ENCODE data around the gene ASB1. TPM values are rescaled to one million over a fixed set of nuclear protein-coding genes. Genes with fewer than 3 reads are reported as not detected.

ASB1 gene
- total and polyA plus RNA-seq, 2 of the 13 experiments (the other 11 are each of a cell fraction or from before 2014, with no cell fraction given) = 48.6 to 49.2 TPM

DNA sequence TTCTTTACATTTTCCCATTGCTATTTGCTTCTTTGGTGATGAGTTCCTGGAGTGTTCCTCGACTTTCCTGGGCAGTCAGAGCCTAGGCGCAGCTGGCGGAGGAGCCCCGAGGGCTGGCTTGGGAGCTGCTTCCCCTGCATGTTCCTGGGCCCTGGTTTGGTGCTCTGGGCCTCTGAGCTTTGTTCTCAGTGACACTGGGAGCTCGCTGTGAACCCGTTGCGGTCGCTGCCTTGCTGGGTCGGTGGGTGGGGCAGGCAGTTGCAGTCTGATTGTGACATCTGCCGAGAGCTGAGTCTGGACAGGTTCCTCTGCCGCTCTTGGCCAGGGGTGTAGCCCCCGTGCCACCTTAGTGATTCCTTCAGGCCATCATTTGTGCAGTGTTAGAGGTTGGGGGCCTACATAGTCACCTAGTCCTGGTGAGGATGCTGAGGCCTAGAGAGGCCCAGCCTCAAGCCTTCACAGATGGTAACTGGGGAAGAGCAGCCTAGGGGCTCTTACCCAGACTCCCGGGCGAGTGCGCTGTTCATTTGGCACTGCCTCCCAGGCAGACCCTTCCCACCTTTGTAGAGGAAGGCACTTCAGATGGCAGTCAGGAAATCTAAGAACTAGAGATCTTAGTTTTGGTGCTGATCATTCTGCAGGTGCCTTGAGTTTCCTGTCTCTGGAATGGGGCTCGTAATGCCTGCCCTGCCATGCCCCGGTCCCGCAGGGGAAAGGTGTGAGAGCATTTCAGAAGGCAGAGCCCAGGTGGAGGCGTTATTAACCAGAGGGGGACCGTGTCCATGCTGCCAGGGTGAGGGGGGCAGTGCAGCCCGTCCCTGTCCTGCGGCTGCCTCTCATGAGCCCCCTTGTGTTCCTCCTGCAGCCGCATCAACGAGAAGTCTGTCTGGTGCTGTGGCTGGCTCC, 8.4 kb downstream of the ASB1 start (continued):
- TF ChIP-seq TCF12 (IDR thresholded peaks at IDR 0.05) (no peak), TCF12 (CRISPR knock-in tag; IDR thresholded peaks at IDR 0.05) (no peak), ZNF20 (CRISPR knock-in tag; IDR thresholded peaks at IDR 0.05) (no peak), SAP130 (CRISPR knock-in tag; IDR thresholded peaks at IDR 0.05; ENCODE audit: low read depth) (peak; percentile 74), CBFB (CRISPR knock-in tag; IDR thresholded peaks at IDR 0.05) (no peak), ARID2 (CRISPR knock-in tag; IDR thresholded peaks at IDR 0.05; ENCODE audit: borderline replicate concordance) (no peak; the same call in 1 of the 2 replicates), SPEN (CRISPR knock-in tag; IDR thresholded peaks at IDR 0.05; ENCODE audit: low read depth) (0 out of 2 replicates have a peak, but pooled peaks have one; percentile 34), ELF3 (CRISPR knock-in tag; IDR thresholded peaks at IDR 0.05) (peak; percentile 25; the same call in 1 of the 2 replicates)
- TF ChIP-seq, protein P1, sequence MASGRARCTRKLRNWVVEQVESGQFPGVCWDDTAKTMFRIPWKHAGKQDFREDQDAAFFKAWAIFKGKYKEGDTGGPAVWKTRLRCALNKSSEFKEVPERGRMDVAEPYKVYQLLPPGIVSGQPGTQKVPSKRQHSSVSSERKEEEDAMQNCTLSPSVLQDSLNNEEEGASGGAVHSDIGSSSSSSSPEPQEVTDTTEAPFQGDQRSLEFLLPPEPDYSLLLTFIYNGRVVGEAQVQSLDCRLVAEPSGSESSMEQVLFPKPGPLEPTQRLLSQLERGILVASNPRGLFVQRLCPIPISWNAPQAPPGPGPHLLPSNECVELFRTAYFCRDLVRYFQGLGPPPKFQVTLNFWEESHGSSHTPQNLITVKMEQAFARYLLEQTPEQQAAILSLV (CRISPR knock-in tag; IDR thresholded peaks at IDR 0.05; ENCODE audit: borderline replicate concordance) = peak; percentile 58; the same call in 1 of the 2 replicates
- TF ChIP-seq, protein P2, sequence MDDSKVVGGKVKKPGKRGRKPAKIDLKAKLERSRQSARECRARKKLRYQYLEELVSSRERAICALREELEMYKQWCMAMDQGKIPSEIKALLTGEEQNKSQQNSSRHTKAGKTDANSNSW (CRISPR knock-in tag; IDR thresholded peaks at IDR 0.05; ENCODE audit: borderline replicate concordance) = no peak

- Histone ChIP-seq H3K36me3 (replicated peaks in 1 of 2; ENCODE audit: control insufficient read depth in 1 of 2, insufficient read depth in 2 of 2, low read length in 2 of 2) (peaks cover 31 to 73% of the 10 kb centered on the region in 2 experiments), H4K20me1 (ENCODE audit: insufficient read depth, low read length) (peaks cover 12% of the 10 kb centered on the region), H3K79me2 (ENCODE audit: insufficient read depth, low read length) (peaks cover 90% of the 10 kb centered on the region), H3K4me1 (ENCODE audit: insufficient read depth, low read length) (peaks cover 67% of the 10 kb centered on the region), H3K27me3 (ENCODE audit: control insufficient read depth in 1 of 2, insufficient read depth in 2 of 2, low read length in 2 of 2) (no peaks in the 10 kb centered on the region), H3K9ac (ENCODE audit: insufficient read depth, low read depth, low read length) (no peak overlapping the region), H3K9me3 (ENCODE audit: low read length) (no peaks in the 10 kb centered on the region), H2AFZ (ENCODE audit: low read length) (no peak overlapping the region), H3K27ac (ENCODE audit: extremely low read length, insufficient read depth, low read length) (peak overlapping the region; percentile 65), H3K4me2 (ENCODE audit: low read depth, low read length) (no peak overlapping the region), H3K4me3 (replicated peaks in 1 of 3; ENCODE audit: insufficient read depth in 1 of 3, low read depth in 2 of 3, low read length in 3 of 3) (no peak overlapping the region)
- WGBS (ENCODE audit: low lambda C conversion rate) = 97% methylated on average over 20 of the region's 20 CpGs
- no peak for FAIRE-seq
- intact Hi-C loops (cut with micrococcal nuclease; ENCODE audit: unreplicated experiment) (loop anchor here (2.0 kb wide), 1 partner anchor 65 kb away; no protein-coding TSS in a partner anchor), in situ Hi-C loops (cut with HindIII; ENCODE audit: extremely low pct_ligation_motif_present, low pct_unique_long_range_greater_than_20kb) (no loop called here)
- CTCF ChIA-PET (ENCODE audit: low intra/inter-chr PET ratio, low total read pairs) = no interaction called here
- DNase-seq (ENCODE audit: low spot score) = no peak
- POLR2A ChIA-PET = interaction anchor here (2.1 kb wide), 1 partner anchor 14 kb away, joined by 5 read pairs; no protein-coding TSS in a partner anchor
- BruUV-seq (replicated peaks) = no TSS peak
- no peak for ATAC-seq
- TF ChIP-seq PTBP1 (IDR thresholded peaks at IDR 0.05; ENCODE audit: low read depth, low read length, poor library complexity, severe bottlenecking) (no peak), EHMT2 (IDR thresholded peaks at IDR 0.05; ENCODE audit: borderline replicate concordance, low read depth, low read length) (no peak), NAIF1 (CRISPR knock-in tag; IDR thresholded peaks at IDR 0.05; ENCODE audit: borderline replicate concordance) (no peak), ZNF260 (CRISPR knock-in tag; IDR thresholded peaks at IDR 0.05; ENCODE audit: borderline replicate concordance, low read depth) (no peak), ZFP36L2 (CRISPR knock-in tag; IDR thresholded peaks at IDR 0.05) (no peak), ZBTB33 (CRISPR knock-in tag; IDR thresholded peaks at IDR 0.05) (peak; percentile 43; the same call in 1 of the 2 replicates), AGO2 (optimal IDR thresholded peaks at IDR 0.05; ENCODE audit: low read depth, low read length) (peak; percentile 64), NFKB2 (CRISPR knock-in tag; IDR thresholded peaks at IDR 0.05; ENCODE audit: borderline replicate concordance) (no peak), ZBTB38 (CRISPR knock-in tag; IDR thresholded peaks at IDR 0.05) (peak; percentile 55; the same call in 1 of the 2 replicates), ZNF44 (CRISPR knock-in tag; IDR thresholded peaks at IDR 0.05) (no peak), ZNF629 (CRISPR knock-in tag; conservative IDR thresholded peaks at IDR 0.05) (no peak)
Measured at GRCh38 chr2:238435752-238436096, 9.0 kb downstream of the ASB1 start.

Measured in HepG2 (cell line).